Panc1 (cell line): ENCODE data around the gene NTRK2. TPM values are rescaled to one million over a fixed set of nuclear protein-coding genes. Genes with fewer than 3 reads are reported as not detected.

Experiments used
- ATAC-seq: fragments of 200-7000 bp; cut with Tn5 transposase; 2 replicates; pipeline ENCODE4 v1.9.1; 2020; ENCODE audit warnings: mild to moderate bottlenecking, moderate library complexity
- BruUV-seq: library from RNA; stranded (reverse); fragments of 400-500 nt; replicated peaks from 2 replicates; lab custom pipeline; 2021; lab: Mats Ljungman, UMichigan
- CTCF ChIA-PET: fragments of 300-600 bp; sonication (Branson Sonifier 250); formaldehyde crosslinking; loops from one replicate; lab custom pipeline; 2022; ENCODE audit warnings: antibody characterized with exemption; lab: Charles Lee
- POLR2A ChIA-PET: fragments of 300-600 bp; sonication (Branson Sonifier 250); formaldehyde crosslinking; loops from one replicate; lab custom pipeline; 2022; ENCODE audit warnings: antibody characterized with exemption; lab: Charles Lee
- DNase-seq: peaks from one replicate; pipeline ENCODE4 v3.0.0-alpha.2; 2010; ENCODE audit warnings: low read depth, low spot score
- H3K27ac ChIP-seq: 2 replicates; pipeline ENCODE4 v1.5.1; 2011; ENCODE audit warnings: mild to moderate bottlenecking, low read length, inconsistent platforms
- H3K27me3 ChIP-seq: fragments of 200-500 bp; sonication (Bioruptor generic); 2 replicates; pipeline ENCODE4 v1.6.0; 2014; ENCODE audit warnings: low read length, inconsistent platforms; ENCODE audit not compliant: control insufficient read depth, insufficient read depth
- H3K36me3 ChIP-seq: fragments of 200-500 bp; sonication (Bioruptor generic); 2 replicates; pipeline ENCODE4 v1.5.1; 2014; ENCODE audit warnings: inconsistent platforms, mild to moderate bottlenecking, low read length, moderate library complexity; ENCODE audit not compliant: control insufficient read depth, insufficient read depth
- H3K4me1 ChIP-seq: 2 replicates; pipeline ENCODE4 v1.5.1; 2011; ENCODE audit warnings: inconsistent platforms, mild to moderate bottlenecking, low read length, moderate library complexity; ENCODE audit not compliant: control insufficient read depth, insufficient read depth
- H3K4me3 ChIP-seq, 2 experiments: 2 replicates each; pipeline ENCODE4 v1.5.1; 2011 to 2012; ENCODE audit warnings: low read depth in 2 of 2, low read length in 2 of 2, mild to moderate bottlenecking in 2 of 2, inconsistent platforms in 1 of 2, moderate library complexity in 1 of 2
- H3K9me3 ChIP-seq: fragments of 200-500 bp; sonication (Bioruptor generic); 2 replicates; pipeline ENCODE4 v1.5.1; 2014; ENCODE audit warnings: low read depth, mild to moderate bottlenecking, inconsistent platforms, low read length, moderate library complexity; ENCODE audit not compliant: control insufficient read depth, insufficient read depth
- POLR2AphosphoS5 ChIP-seq: IDR thresholded peaks from 2 replicates; pipeline ENCODE4 v1.6.1; 2012; ENCODE audit warnings: mild to moderate bottlenecking, low read depth, low read length, moderate library complexity
- SIN3A ChIP-seq: IDR thresholded peaks from 2 replicates; pipeline ENCODE4 v1.6.1; 2012; ENCODE audit warnings: low read depth, mild to moderate bottlenecking, low read length, moderate library complexity, borderline replicate concordance; ENCODE audit not compliant: insufficient read depth
- TCF7L2 ChIP-seq: IDR thresholded peaks from 2 replicates; pipeline ENCODE4 v1.6.1; 2011; ENCODE audit warnings: mild to moderate bottlenecking, low read depth, low read length, inconsistent platforms
- in situ Hi-C: cut with HindIII; loops from 2 replicates; pipeline ENCODE4 v1.10.0; 2016; ENCODE audit warnings: low sequenced_read_pairs, low pct_unique_long_range_greater_than_20kb
- intact Hi-C: fragments of 100-400 bp; cut with micrococcal nuclease; formaldehyde crosslinking; loops from one replicate; pipeline ENCODE4 v1.10.0; 2022; ENCODE audit not compliant: unreplicated experiment
- total RNA-seq: library from RNA; stranded (reverse); gene quantifications from one replicate; pipeline ENCODE4 v1.2.1, GENCODE V29; 2021; ENCODE audit not compliant: unreplicated experiment
- TF ChIP-seq, protein P1 (sequence below), 2 experiments: IDR thresholded peaks; 2 replicates each; pipeline ENCODE4 v1.6.1; 2011 to 2012; ENCODE audit warnings: low read depth in 2 of 2, control low read depth in 1 of 2, low read length in 1 of 2, mild to moderate bottlenecking in 1 of 2, moderate library complexity in 1 of 2; ENCODE audit not compliant: insufficient read depth in 1 of 2
- TF ChIP-seq, protein P2 (sequence below): fragments of 450-650 bp; IDR thresholded peaks from 2 replicates; pipeline ENCODE4 v1.5.1; 2017; ENCODE audit warnings: mild to moderate bottlenecking

Gene NTRK2
- total RNA-seq, 1 experiment from 2014 or later: 0.23 TPM

GRCh38 chr9:84694248-84694647 is 24.7 kb downstream of the NTRK2 start:
- no peak for ATAC-seq
- 0 out of 4 replicates have a peak overlapping the region, but pooled peaks of 1 of the 2 experiments have one; percentile 6 for H3K4me3 ChIP-seq
- no peaks in the 10 kb centered on the region for H3K36me3 ChIP-seq
- ChIA-PET CTCF (no interaction called here), POLR2A (no interaction called here)
- TF ChIP-seq, protein P1, sequence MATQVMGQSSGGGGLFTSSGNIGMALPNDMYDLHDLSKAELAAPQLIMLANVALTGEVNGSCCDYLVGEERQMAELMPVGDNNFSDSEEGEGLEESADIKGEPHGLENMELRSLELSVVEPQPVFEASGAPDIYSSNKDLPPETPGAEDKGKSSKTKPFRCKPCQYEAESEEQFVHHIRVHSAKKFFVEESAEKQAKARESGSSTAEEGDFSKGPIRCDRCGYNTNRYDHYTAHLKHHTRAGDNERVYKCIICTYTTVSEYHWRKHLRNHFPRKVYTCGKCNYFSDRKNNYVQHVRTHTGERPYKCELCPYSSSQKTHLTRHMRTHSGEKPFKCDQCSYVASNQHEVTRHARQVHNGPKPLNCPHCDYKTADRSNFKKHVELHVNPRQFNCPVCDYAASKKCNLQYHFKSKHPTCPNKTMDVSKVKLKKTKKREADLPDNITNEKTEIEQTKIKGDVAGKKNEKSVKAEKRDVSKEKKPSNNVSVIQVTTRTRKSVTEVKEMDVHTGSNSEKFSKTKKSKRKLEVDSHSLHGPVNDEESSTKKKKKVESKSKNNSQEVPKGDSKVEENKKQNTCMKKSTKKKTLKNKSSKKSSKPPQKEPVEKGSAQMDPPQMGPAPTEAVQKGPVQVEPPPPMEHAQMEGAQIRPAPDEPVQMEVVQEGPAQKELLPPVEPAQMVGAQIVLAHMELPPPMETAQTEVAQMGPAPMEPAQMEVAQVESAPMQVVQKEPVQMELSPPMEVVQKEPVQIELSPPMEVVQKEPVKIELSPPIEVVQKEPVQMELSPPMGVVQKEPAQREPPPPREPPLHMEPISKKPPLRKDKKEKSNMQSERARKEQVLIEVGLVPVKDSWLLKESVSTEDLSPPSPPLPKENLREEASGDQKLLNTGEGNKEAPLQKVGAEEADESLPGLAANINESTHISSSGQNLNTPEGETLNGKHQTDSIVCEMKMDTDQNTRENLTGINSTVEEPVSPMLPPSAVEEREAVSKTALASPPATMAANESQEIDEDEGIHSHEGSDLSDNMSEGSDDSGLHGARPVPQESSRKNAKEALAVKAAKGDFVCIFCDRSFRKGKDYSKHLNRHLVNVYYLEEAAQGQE (IDR thresholded peaks at IDR 0.05; ENCODE audit: insufficient read depth in 1 of 2, low read depth in 2 of 2, low read length in 1 of 2): no peak
- no peak for TF ChIP-seq SIN3A
- intact Hi-C loops (no loop called here), in situ Hi-C loops (no loop called here)
- no peaks in the 10 kb centered on the region for H3K27me3 ChIP-seq
- no peaks in the 10 kb centered on the region for H3K4me1 ChIP-seq
- no peak for DNase-seq
- no TSS peak for BruUV-seq
- H3K27ac ChIP-seq: no peak overlapping the region
- no peaks in the 10 kb centered on the region for H3K9me3 ChIP-seq

GRCh38 chr9:84697042-84697441 is 27.5 kb downstream of the NTRK2 start:
- ATAC-seq: no peak
- POLR2A ChIA-PET: no interaction called here
- Histone ChIP-seq H3K27me3 (no peaks in the 10 kb centered on the region), H3K4me1 (no peaks in the 10 kb centered on the region), H3K9me3 (no peaks in the 10 kb centered on the region), H3K27ac (no peak overlapping the region), H3K36me3 (no peaks in the 10 kb centered on the region), H3K4me3 (no peak overlapping the region)
- no TSS peak for BruUV-seq
- intact Hi-C loops: no loop called here
- TF ChIP-seq, protein P2, sequence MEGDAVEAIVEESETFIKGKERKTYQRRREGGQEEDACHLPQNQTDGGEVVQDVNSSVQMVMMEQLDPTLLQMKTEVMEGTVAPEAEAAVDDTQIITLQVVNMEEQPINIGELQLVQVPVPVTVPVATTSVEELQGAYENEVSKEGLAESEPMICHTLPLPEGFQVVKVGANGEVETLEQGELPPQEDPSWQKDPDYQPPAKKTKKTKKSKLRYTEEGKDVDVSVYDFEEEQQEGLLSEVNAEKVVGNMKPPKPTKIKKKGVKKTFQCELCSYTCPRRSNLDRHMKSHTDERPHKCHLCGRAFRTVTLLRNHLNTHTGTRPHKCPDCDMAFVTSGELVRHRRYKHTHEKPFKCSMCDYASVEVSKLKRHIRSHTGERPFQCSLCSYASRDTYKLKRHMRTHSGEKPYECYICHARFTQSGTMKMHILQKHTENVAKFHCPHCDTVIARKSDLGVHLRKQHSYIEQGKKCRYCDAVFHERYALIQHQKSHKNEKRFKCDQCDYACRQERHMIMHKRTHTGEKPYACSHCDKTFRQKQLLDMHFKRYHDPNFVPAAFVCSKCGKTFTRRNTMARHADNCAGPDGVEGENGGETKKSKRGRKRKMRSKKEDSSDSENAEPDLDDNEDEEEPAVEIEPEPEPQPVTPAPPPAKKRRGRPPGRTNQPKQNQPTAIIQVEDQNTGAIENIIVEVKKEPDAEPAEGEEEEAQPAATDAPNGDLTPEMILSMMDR: no peak
- TF ChIP-seq TCF7L2 (no peak), POLR2AphosphoS5 (no peak), SIN3A (no peak)
- TF ChIP-seq, protein P1 (IDR thresholded peaks at IDR 0.05; ENCODE audit: insufficient read depth in 1 of 2, low read depth in 2 of 2, low read length in 1 of 2): no peak
- in situ Hi-C loops: no loop called here
- DNase-seq: no peak
- CTCF ChIA-PET: no interaction called here
